Measurements from ENCODE around the gene CD209. TPM values are rescaled to one million over a fixed set of nuclear protein-coding genes. Genes with fewer than 3 reads are reported as not detected.

The CD209 gene
- total and polyA plus RNA-seq, 9 of the 15 experiments (the other 6 are each of a cell fraction or from before 2014, with no cell fraction given) = 0.01 TPM; not detected in 8

- ATAC-seq (no peak), DNase-seq (ENCODE audit: extremely low read depth in 1 of 4, low spot score in 3 of 4) (no peak), FAIRE-seq (no peak)
- Histone ChIP-seq H3K4me3 (no peak overlapping the region), H3K9me3 (replicated peaks; ENCODE audit: control insufficient read depth, insufficient read depth, low read depth, low read length) (0 out of 2 replicates have a peak, but pooled peaks cover 3% of the 10 kb centered on the region), H3K4me2 (ENCODE audit: insufficient read depth, low read length) (no peak overlapping the region), H3K4me1 (replicated peaks in 1 of 2; ENCODE audit: control insufficient read depth in 2 of 2, insufficient read depth in 2 of 2, low read length in 2 of 2) (peaks cover 0 to 3% of the 10 kb centered on the region in 2 experiments; a peak in 1 of 5 replicates), H3K27me3 (ENCODE audit: control insufficient read depth in 2 of 2, insufficient read depth in 2 of 2, low read length in 2 of 2) (peaks cover 10 to 24% of the 10 kb centered on the region in 2 experiments; a peak in 4 of 5 replicates), H4K20me1 (replicated peaks; ENCODE audit: control insufficient read depth, insufficient read depth, low read length) (no peaks in the 10 kb centered on the region), H3K9me1 (ENCODE audit: control insufficient read depth, insufficient read depth, low read length) (no peaks in the 10 kb centered on the region), H3K9ac (ENCODE audit: insufficient read depth in 1 of 2, low read depth in 2 of 2, low read length in 2 of 2) (no peak overlapping the region), H2AFZ (ENCODE audit: low read depth, low read length) (no peak overlapping the region), H3K79me2 (ENCODE audit: control insufficient read depth, insufficient read depth, low read length) (no peaks in the 10 kb centered on the region), H3K36me3 (ENCODE audit: control insufficient read depth, insufficient read depth, low read length) (no peaks in the 10 kb centered on the region), H3K27ac (ENCODE audit: extremely low read depth, low read depth, low read length) (no peak overlapping the region)
- CTCF ChIA-PET (ENCODE audit: low intra/inter-chr PET ratio) = no interaction called here
- no peak for TF ChIP-seq ZNF184 (CRISPR knock-in tag; IDR thresholded peaks at IDR 0.05)
- no peak for TF ChIP-seq FOXP1 (CRISPR knock-in tag; IDR thresholded peaks at IDR 0.05)
- TF ChIP-seq ZNF121 (CRISPR knock-in tag; conservative IDR thresholded peaks at IDR 0.05) = peak; percentile 69
- TF ChIP-seq FUS (optimal IDR thresholded peaks at IDR 0.05; ENCODE audit: low read depth, low read length) = no peak
- in situ Hi-C loops (cut with MboI) (no loop called here), intact Hi-C loops (cut with micrococcal nuclease) (no loop called here)
- BruUV-seq (replicated peaks) = no TSS peak
- POLR2A ChIA-PET = interaction anchor here (0.6 kb wide), 1 partner anchor 169 kb away, joined by 3 read pairs; no protein-coding TSS in a partner anchor
- 0% methylated on average over 1 of the region's 1 CpG for WGBS (ENCODE audit: insufficient coverage, low coverage, missing lambda C conversion rate)
These were observed 11.2 kb downstream of the CD209 start for GRCh38 chr19:7736148-7736547.

All from K562 (cell line).